Mesenchymal stem cell (in vitro differentiated cells and primary cell): ENCODE data around the gene CLTCL1.

ENCODE experiments used
- DNase-seq: peaks from one replicate; pipeline ENCODE4 v3.0.0-alpha.2; 2013
- H2AFZ ChIP-seq: one replicate; pipeline ENCODE4 v1.6.1; 2013; ENCODE audit warnings: low read depth, mild to moderate bottlenecking, control low read depth, inconsistent platforms, low read length, moderate library complexity
- H2AK5ac ChIP-seq: 2 replicates; pipeline ENCODE4 v1.6.1; 2013; ENCODE audit warnings: low read length, moderate library complexity, mild to moderate bottlenecking, inconsistent platforms; ENCODE audit not compliant: severe bottlenecking
- H2BK120ac ChIP-seq: one replicate; pipeline ENCODE4 v1.6.1; 2013; ENCODE audit warnings: low read depth, mild to moderate bottlenecking, inconsistent platforms, low read length, moderate library complexity
- H2BK12ac ChIP-seq, 2 experiments: one replicate each; pipeline ENCODE4 v1.6.1; 2013; ENCODE audit warnings: inconsistent platforms in 2 of 2, low read length in 2 of 2, mild to moderate bottlenecking in 2 of 2, moderate library complexity in 2 of 2, control low read depth in 1 of 2
- H2BK15ac ChIP-seq: one replicate; pipeline ENCODE4 v1.6.1; 2013; ENCODE audit warnings: mild to moderate bottlenecking, low read depth, inconsistent platforms; ENCODE audit not compliant: poor library complexity, severe bottlenecking
- H2BK5ac ChIP-seq: 2 replicates; pipeline ENCODE4 v1.6.1; 2013; ENCODE audit warnings: low read depth, mild to moderate bottlenecking, low read length, control low read depth, inconsistent platforms; ENCODE audit not compliant: poor library complexity, severe bottlenecking
- H3K14ac ChIP-seq, 2 experiments: one replicate each; pipeline ENCODE4 v1.6.1; 2013; ENCODE audit warnings: inconsistent platforms in 2 of 2, low read length in 2 of 2, control low read depth in 1 of 2, mild to moderate bottlenecking in 1 of 2, moderate library complexity in 1 of 2
- H3K18ac ChIP-seq, 2 experiments: one replicate each; pipeline ENCODE4 v1.6.1; 2013; ENCODE audit warnings: inconsistent platforms in 2 of 2, low read length in 2 of 2, control low read depth in 1 of 2, low read depth in 1 of 2, mild to moderate bottlenecking in 1 of 2
- H3K23ac ChIP-seq, 2 experiments: one replicate each; pipeline ENCODE4 v1.6.1; 2013; ENCODE audit warnings: inconsistent platforms in 2 of 2, low read length in 2 of 2, mild to moderate bottlenecking in 2 of 2, moderate library complexity in 2 of 2, control low read depth in 1 of 2
- H3K27ac ChIP-seq: 2 replicates; pipeline ENCODE4 v1.5.1; 2013; ENCODE audit warnings: mild to moderate bottlenecking, moderate library complexity, low read length, control low read depth, inconsistent platforms; ENCODE audit not compliant: poor library complexity, severe bottlenecking
- H3K27me3 ChIP-seq, 2 experiments: 2 replicates each; pipeline versions ENCODE4 v1.6.1 to v1.7.0; 2013; ENCODE audit warnings: low read length in 2 of 2, mild to moderate bottlenecking in 2 of 2, moderate library complexity in 2 of 2, control low read depth in 1 of 2, inconsistent platforms in 1 of 2; ENCODE audit not compliant: control insufficient read depth in 1 of 2, insufficient read depth in 1 of 2
- H3K36me3 ChIP-seq, 2 experiments: 2 replicates each; pipeline versions ENCODE4 v1.6.1 to v1.7.0; 2013; ENCODE audit warnings: low read length in 2 of 2, control low read depth in 1 of 2, inconsistent platforms in 1 of 2, low read depth in 1 of 2, mild to moderate bottlenecking in 1 of 2; ENCODE audit not compliant: insufficient read depth in 2 of 2, control insufficient read depth in 1 of 2
- H3K4ac ChIP-seq, 2 experiments: one replicate each; pipeline ENCODE4 v1.6.1; 2013; ENCODE audit warnings: inconsistent platforms in 2 of 2, low read length in 2 of 2, mild to moderate bottlenecking in 2 of 2, moderate library complexity in 2 of 2, control low read depth in 1 of 2, low read depth in 1 of 2
- H3K4me1 ChIP-seq: 2 replicates; pipeline ENCODE4 v1.6.1; 2013; ENCODE audit warnings: low read depth, low read length, control low read depth; ENCODE audit not compliant: control insufficient read depth, insufficient read depth
- H3K4me2 ChIP-seq: 2 replicates; pipeline ENCODE4 v1.6.1; 2013; ENCODE audit warnings: low read length, mild to moderate bottlenecking, inconsistent platforms; ENCODE audit not compliant: poor library complexity, severe bottlenecking
- H3K4me3 ChIP-seq, 2 experiments: 2 replicates each; pipeline versions ENCODE4 v1.5.1 to v1.7.0; 2013; ENCODE audit warnings: low read length in 2 of 2, mild to moderate bottlenecking in 2 of 2, control low read depth in 1 of 2, low read depth in 1 of 2; ENCODE audit not compliant: insufficient read depth in 1 of 2
- H3K79me1 ChIP-seq: replicated peaks from 2 replicates; pipeline ENCODE4 v1.6.1; 2013; ENCODE audit warnings: mild to moderate bottlenecking, control low read depth, low read length, inconsistent platforms; ENCODE audit not compliant: poor library complexity, severe bottlenecking
- H3K9ac ChIP-seq: 2 replicates; pipeline ENCODE4 v1.7.0; 2013; ENCODE audit warnings: mild to moderate bottlenecking, low read length, moderate library complexity
- H3K9me3 ChIP-seq: 2 replicates; pipeline ENCODE4 v1.7.0; 2013; ENCODE audit warnings: mild to moderate bottlenecking, low read length; ENCODE audit not compliant: control insufficient read depth
- H4K8ac ChIP-seq: one replicate; pipeline ENCODE4 v1.6.1; 2013; ENCODE audit warnings: inconsistent platforms, mild to moderate bottlenecking, low read length, moderate library complexity
- H4K91ac ChIP-seq: one replicate; pipeline ENCODE4 v1.6.1; 2013; ENCODE audit warnings: mild to moderate bottlenecking, low read length, inconsistent platforms
- WGBS: methylation state at CpG from one replicate; pipeline ENCODE4 v1.1.7; 2013; ENCODE audit warnings: mixed read lengths; 5-methylcytosine and 5-hydroxymethylcytosine counted together

The CLTCL1 gene

DNA sequence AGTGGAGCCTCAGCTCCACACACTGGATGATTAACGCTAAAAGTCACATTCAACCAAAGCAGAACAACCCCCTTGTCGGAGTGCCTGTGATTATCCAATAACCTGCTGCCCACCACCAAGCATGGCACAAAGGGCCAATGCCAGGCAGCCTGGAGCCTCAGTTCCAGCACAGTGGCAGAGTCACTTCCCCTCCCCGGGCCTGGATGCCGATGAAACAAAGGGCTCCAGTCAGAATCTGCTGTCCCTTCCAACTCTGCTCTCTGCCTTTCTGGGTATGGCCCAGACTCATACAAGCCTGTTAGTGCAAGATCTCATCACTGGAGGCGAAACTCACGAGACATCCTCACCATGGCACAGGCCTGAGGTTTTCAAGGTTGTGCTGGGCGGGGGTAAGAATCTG, 52.1 kb downstream of the CLTCL1 start:
- H3K27me3 ChIP-seq: no peaks in the 10 kb centered on the region
- H2AK5ac ChIP-seq: no peak overlapping the region
- peaks cover 16 to 33% of the 10 kb centered on the region in 2 experiments for H3K36me3 ChIP-seq
- no peak overlapping the region for H2BK12ac ChIP-seq
- no peak for DNase-seq
- H3K4ac ChIP-seq: no peak overlapping the region
- H3K23ac ChIP-seq: no peak overlapping the region
- no peak overlapping the region for H4K91ac ChIP-seq
- no peak overlapping the region for H3K18ac ChIP-seq
- no peak overlapping the region for H3K14ac ChIP-seq
- 97% methylated on average over 7 of the region's 7 CpGs for WGBS
- H3K4me1 ChIP-seq: no peaks in the 10 kb centered on the region
- no peak overlapping the region for H2BK15ac ChIP-seq
- no peaks in the 10 kb centered on the region for H3K79me1 ChIP-seq
- H3K4me2 ChIP-seq: no peak overlapping the region
- H2AFZ ChIP-seq: no peak overlapping the region
- no peak overlapping the region for H3K9ac ChIP-seq
- H2BK120ac ChIP-seq: no peak overlapping the region
- H3K27ac ChIP-seq: no peak overlapping the region
- no peak overlapping the region for H3K4me3 ChIP-seq
- no peaks in the 10 kb centered on the region for H3K9me3 ChIP-seq
- H4K8ac ChIP-seq: no peak overlapping the region
- H2BK5ac ChIP-seq: no peak overlapping the region

- H3K23ac ChIP-seq: no peak overlapping the region
- no peak overlapping the region for H2AFZ ChIP-seq
- no peak overlapping the region for H3K4me3 ChIP-seq
- no peaks in the 10 kb centered on the region for H3K79me1 ChIP-seq
- no peak overlapping the region for H3K14ac ChIP-seq
- H3K4me1 ChIP-seq: no peaks in the 10 kb centered on the region
- no peaks in the 10 kb centered on the region for H3K9me3 ChIP-seq
- no peak overlapping the region for H2BK120ac ChIP-seq
- no peak overlapping the region for H2BK15ac ChIP-seq
- no peak overlapping the region for H4K8ac ChIP-seq
- DNase-seq: no peak
- H3K36me3 ChIP-seq: peaks cover 21 to 34% of the 10 kb centered on the region in 2 experiments
- H4K91ac ChIP-seq: no peak overlapping the region
- no peak overlapping the region for H3K4me2 ChIP-seq
- H2BK12ac ChIP-seq: no peak overlapping the region
- no peak overlapping the region for H2BK5ac ChIP-seq
- WGBS: 96% methylated on average over 5 of the region's 7 CpGs
- H3K9ac ChIP-seq: no peak overlapping the region
- no peak overlapping the region for H3K18ac ChIP-seq
- H3K27me3 ChIP-seq: no peaks in the 10 kb centered on the region
- no peak overlapping the region for H2AK5ac ChIP-seq
- no peak overlapping the region for H3K4ac ChIP-seq
- H3K27ac ChIP-seq: no peak overlapping the region
Observed at GRCh38 chr22:19238900-19239299, 52.6 kb downstream of the CLTCL1 start.

GRCh38 chr22:19235874-19236273, 55.6 kb downstream of the CLTCL1 start:
- no peak overlapping the region for H3K4me2 ChIP-seq
- no peak overlapping the region for H3K14ac ChIP-seq
- no peaks in the 10 kb centered on the region for H3K79me1 ChIP-seq
- H3K4ac ChIP-seq: no peak overlapping the region
- H4K8ac ChIP-seq: no peak overlapping the region
- no peak overlapping the region for H3K9ac ChIP-seq
- 91% methylated on average over 3 of the region's 4 CpGs for WGBS
- no peaks in the 10 kb centered on the region for H3K4me1 ChIP-seq
- H2BK15ac ChIP-seq: no peak overlapping the region
- H4K91ac ChIP-seq: no peak overlapping the region
- no peak overlapping the region for H2AK5ac ChIP-seq
- no peak overlapping the region for H2BK12ac ChIP-seq
- no peak overlapping the region for H3K23ac ChIP-seq
- H3K18ac ChIP-seq: no peak overlapping the region
- H3K4me3 ChIP-seq: no peak overlapping the region
- no peak overlapping the region for H2BK5ac ChIP-seq
- H2BK120ac ChIP-seq: no peak overlapping the region
- H3K36me3 ChIP-seq: peaks cover 24 to 35% of the 10 kb centered on the region in 2 experiments
- DNase-seq: no peak
- no peak overlapping the region for H2AFZ ChIP-seq
- no peaks in the 10 kb centered on the region for H3K27me3 ChIP-seq
- H3K27ac ChIP-seq: no peak overlapping the region
- H3K9me3 ChIP-seq: no peaks in the 10 kb centered on the region

DNA sequence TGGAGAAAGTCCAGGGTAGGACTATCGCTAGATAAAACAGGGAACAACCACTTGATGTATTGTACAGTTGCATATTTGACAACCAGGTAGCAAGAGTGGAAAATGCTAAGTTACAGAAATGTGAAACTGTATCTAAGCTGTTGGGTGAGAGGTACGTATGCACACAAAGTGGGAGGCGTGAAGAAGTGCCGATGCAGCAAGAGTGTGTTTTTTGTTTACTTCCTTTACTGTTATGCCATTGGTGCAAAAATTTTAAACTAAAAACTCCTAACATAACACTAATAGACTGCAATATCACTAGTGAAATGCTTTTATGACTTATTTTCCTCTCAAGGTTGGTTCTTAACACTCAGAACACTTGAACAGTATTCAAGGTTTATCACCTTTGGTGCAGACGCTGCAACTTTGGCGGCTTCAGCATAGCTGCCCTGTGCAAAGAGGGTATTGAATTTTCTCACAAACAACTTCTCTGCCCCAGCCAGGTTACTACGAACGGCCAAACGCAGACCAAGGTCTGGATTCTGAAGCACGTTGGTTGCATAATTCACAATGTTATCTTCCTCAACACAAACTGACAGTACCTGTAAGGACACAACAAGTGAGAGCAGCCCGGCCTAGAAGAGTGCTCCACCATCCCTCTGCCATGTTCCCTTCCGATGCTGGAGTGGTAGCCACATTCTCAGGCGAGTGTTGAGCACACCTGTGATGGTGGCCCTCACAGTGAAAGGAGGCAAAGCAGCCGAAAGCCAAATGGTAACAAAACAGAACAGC, 57.2 kb downstream of the CLTCL1 start:
- H3K23ac ChIP-seq: no peak overlapping the region
- no peak overlapping the region for H2BK5ac ChIP-seq
- no peaks in the 10 kb centered on the region for H3K79me1 ChIP-seq
- H2BK12ac ChIP-seq: no peak overlapping the region
- no peak overlapping the region for H3K4me3 ChIP-seq
- H3K9ac ChIP-seq: no peak overlapping the region
- H2AFZ ChIP-seq: no peak overlapping the region
- no peaks in the 10 kb centered on the region for H3K4me1 ChIP-seq
- H3K14ac ChIP-seq: no peak overlapping the region
- no peak overlapping the region for H3K4me2 ChIP-seq
- no peak overlapping the region for H2BK15ac ChIP-seq
- H4K8ac ChIP-seq: no peak overlapping the region
- H2AK5ac ChIP-seq: no peak overlapping the region
- H3K18ac ChIP-seq: no peak overlapping the region
- no peak overlapping the region for H4K91ac ChIP-seq
- no peak overlapping the region for H3K4ac ChIP-seq
- H3K27ac ChIP-seq: no peak overlapping the region
- H3K27me3 ChIP-seq: no peaks in the 10 kb centered on the region
- H3K9me3 ChIP-seq: no peaks in the 10 kb centered on the region
- no peak overlapping the region for H2BK120ac ChIP-seq
- peaks cover 17 to 44% of the 10 kb centered on the region in 2 experiments for H3K36me3 ChIP-seq
- DNase-seq: no peak
- WGBS: 94% methylated on average over 12 of the region's 14 CpGs
